BE2C (cell line): ENCODE measurements around the gene CDH4.

Source experiments
- DNase-seq: peaks from one replicate; pipeline ENCODE4 v3.0.0-alpha.2; 2020
- H3K27me3 ChIP-seq: fragments of 250-450 bp; sonication (Bioruptor Pico); 2 replicates; pipeline ENCODE4 v1.5.1; 2020; ENCODE audit warnings: mild to moderate bottlenecking
- H3K36me3 ChIP-seq: fragments of 250-450 bp; sonication (Bioruptor Pico); 2 replicates; pipeline ENCODE4 v1.5.1; 2020; ENCODE audit warnings: mild to moderate bottlenecking
- H3K4me1 ChIP-seq: fragments of 250-450 bp; sonication (Bioruptor Pico); 2 replicates; pipeline ENCODE4 v1.5.1; 2020
- H3K4me3 ChIP-seq: 2 replicates; pipeline ENCODE4 v1.5.1; 2011; ENCODE audit warnings: low read depth, low read length
- H3K9me3 ChIP-seq: fragments of 250-450 bp; sonication (Bioruptor Pico); 2 replicates; pipeline ENCODE4 v1.5.1; 2020
- TF ChIP-seq, protein P1 (sequence below): IDR thresholded peaks from 2 replicates; pipeline ENCODE4 v1.5.1; 2012; ENCODE audit warnings: mild to moderate bottlenecking, low read depth, low read length

CDH4 gene

DNA sequence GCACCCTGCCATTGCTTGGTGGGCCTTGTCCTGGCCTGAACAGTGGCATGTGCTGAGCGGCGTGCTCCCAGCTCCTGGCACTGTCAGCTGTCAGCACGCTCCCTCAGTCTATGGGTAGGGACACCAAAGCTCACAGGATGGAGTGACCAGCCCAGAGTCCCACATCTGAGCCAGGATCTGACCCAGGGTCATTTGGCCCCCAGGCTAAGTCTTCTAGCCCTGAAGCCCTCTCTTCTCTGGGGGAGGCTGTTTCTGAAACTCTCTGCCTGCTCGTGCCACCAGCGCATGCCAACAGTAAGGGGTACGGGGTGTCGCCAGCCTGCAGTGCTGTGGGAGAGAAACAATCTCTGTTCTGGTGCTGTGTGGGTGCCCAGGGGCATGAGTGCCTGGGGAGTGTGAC, 37.1 kb downstream of the CDH4 start:
- no peaks in the 10 kb centered on the region for H3K4me1 ChIP-seq
- H3K4me3 ChIP-seq, result no peak overlapping the region
- DNase-seq, result no peak
- H3K36me3 ChIP-seq, result no peaks in the 10 kb centered on the region
- no peaks in the 10 kb centered on the region for H3K27me3 ChIP-seq
- H3K9me3 ChIP-seq, result no peaks in the 10 kb centered on the region
- TF ChIP-seq, protein P1, sequence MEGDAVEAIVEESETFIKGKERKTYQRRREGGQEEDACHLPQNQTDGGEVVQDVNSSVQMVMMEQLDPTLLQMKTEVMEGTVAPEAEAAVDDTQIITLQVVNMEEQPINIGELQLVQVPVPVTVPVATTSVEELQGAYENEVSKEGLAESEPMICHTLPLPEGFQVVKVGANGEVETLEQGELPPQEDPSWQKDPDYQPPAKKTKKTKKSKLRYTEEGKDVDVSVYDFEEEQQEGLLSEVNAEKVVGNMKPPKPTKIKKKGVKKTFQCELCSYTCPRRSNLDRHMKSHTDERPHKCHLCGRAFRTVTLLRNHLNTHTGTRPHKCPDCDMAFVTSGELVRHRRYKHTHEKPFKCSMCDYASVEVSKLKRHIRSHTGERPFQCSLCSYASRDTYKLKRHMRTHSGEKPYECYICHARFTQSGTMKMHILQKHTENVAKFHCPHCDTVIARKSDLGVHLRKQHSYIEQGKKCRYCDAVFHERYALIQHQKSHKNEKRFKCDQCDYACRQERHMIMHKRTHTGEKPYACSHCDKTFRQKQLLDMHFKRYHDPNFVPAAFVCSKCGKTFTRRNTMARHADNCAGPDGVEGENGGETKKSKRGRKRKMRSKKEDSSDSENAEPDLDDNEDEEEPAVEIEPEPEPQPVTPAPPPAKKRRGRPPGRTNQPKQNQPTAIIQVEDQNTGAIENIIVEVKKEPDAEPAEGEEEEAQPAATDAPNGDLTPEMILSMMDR, result no peak

DNA sequence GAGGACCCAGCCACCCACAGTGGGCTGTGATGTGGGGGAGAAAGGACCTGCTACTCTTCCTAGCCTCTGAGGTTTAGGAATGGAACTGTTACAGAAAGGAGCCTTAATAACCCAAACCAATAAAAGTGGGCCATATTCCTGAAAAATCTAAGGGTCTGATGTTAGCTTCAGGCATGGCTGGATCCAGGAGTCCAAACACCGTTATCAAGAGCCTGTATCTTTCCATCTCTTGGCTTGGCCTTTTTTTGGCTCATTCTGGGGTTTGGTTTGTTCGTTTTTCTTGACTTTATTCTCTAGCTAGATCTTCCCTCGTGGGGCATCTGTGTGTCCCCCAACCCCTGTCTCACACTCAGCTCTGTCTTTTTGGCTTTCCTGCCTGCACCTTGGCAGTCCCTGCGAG, 38.7 kb downstream of the CDH4 start:
- Histone ChIP-seq H3K4me3 (no peak overlapping the region), H3K9me3 (no peaks in the 10 kb centered on the region), H3K36me3 (no peaks in the 10 kb centered on the region), H3K4me1 (no peaks in the 10 kb centered on the region), H3K27me3 (no peaks in the 10 kb centered on the region)
- DNase-seq, result no peak
- TF ChIP-seq, protein P1, result no peak

DNA sequence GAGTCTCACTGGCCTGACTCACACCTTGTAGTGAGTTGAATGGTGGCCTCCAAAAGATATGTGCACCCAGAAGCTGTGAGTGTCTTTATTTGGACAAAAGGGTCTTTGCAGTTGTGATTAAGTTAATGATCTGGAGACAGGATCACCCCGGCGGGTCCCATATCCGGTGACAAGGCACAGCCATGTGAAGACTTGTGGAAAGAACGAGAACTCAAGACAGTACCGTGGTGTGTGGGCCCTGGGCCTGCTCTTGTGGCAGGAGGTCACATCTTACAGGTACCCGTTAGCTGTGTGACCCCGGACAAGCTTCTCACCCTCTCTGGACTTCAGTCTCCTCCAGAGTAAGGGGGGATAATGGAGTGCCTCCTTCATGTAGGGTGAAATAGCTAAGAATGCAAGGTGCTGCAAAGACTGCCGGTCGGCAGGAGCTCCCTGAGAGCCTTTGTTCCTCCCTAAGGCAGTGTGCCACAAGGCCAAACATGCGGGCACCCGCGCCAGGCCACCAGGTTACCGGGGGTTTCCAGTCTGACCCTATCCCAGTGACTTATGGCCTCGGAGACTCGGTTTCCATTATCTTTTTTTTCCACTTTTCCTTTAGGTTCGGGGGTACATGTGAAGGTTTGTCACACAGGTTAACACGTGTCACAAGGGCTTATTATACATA, 39.2 kb downstream of the CDH4 start:
- DNase-seq, result no peak
- H3K4me3 ChIP-seq, result no peak overlapping the region
- H3K27me3 ChIP-seq, result no peaks in the 10 kb centered on the region
- no peaks in the 10 kb centered on the region for H3K4me1 ChIP-seq
- TF ChIP-seq, protein P1, result no peak
- H3K9me3 ChIP-seq, result no peaks in the 10 kb centered on the region
- H3K36me3 ChIP-seq, result no peaks in the 10 kb centered on the region

DNA sequence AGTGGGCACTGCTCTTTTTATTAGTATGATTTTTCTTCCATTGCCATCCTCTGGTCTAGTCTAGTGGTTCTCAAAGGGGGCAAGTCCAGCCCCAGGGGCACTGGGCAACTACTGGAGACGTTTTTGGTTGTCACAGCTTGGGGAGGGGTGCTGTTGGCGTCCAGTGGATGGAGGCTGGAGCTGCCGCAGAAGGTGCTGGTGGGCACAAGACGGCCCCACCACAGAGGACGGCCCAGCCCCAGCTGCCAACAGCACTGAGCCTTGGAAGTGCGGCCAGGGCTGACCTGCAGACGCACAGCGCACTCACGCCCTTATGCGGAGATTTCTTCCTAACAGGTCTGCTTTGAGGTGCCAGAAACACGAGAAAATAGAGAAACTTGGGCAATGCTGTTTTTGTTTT, 40.3 kb downstream of the CDH4 start:
- no peaks in the 10 kb centered on the region for H3K4me1 ChIP-seq
- no peak for DNase-seq
- TF ChIP-seq, protein P1, result no peak
- no peak overlapping the region for H3K4me3 ChIP-seq
- no peaks in the 10 kb centered on the region for H3K27me3 ChIP-seq
- no peaks in the 10 kb centered on the region for H3K36me3 ChIP-seq
- no peaks in the 10 kb centered on the region for H3K9me3 ChIP-seq

DNA sequence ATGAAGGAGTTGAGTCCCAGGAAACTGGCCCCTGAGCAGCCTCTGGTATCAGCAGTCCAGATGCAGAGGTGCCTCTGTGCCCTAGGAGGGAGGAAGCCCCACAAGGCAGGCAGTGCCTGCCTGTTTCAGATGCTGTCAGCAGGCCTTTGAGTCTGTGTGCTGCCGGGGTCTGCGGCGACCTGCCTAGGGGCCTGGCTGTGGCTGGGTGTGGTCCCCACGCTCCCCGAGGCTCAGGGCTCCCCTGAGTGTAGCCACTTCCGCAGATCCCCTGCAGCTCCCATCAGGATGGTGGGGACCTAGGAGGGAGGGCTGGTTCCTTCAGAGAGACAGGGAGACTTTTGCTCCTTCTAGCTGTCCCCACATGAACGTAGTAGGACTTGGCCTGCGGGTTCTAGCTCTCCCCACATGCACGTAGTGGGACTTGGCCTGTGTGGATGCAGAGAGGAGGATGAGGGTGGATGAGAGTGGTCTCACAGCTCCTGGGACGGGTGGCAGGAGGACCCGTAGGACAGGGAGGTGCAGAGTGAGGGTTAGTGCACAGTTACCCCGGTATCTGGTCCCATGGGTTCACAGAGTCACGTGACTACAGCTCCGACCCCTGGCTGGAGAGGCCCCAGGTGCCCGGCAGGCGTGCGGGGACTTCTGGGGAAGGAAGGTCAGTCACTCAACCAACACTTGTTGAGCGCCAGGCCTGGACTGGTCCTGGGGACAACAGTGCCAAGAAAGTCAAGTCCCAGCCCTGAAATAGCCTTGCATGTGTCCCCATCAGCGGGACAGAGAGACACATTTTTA, 41.0 kb downstream of the CDH4 start:
- H3K36me3 ChIP-seq, result no peaks in the 10 kb centered on the region
- TF ChIP-seq, protein P1, result no peak
- no peak for DNase-seq
- H3K9me3 ChIP-seq, result no peaks in the 10 kb centered on the region
- no peak overlapping the region for H3K4me3 ChIP-seq
- no peaks in the 10 kb centered on the region for H3K4me1 ChIP-seq
- no peaks in the 10 kb centered on the region for H3K27me3 ChIP-seq

DNA sequence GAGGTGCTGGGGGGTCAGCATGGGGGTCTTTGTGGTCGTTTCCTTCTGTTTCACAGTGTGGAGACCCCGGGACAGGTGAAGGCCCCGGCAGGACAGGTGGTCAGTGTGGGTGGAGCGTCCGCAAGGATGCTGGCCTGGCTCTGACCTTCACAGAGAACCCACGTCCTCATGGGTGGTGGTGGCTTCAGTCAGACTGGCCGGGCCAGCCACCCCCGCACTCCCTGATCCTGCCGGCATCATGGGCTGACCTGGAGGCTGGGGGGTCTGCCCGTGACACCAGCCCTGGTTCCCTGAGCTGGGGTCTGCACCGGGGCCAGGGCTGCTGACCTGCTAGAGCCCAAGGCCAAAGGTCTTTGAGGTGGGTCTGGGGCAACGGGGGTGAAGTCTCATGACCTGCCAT, 41.9 kb downstream of the CDH4 start:
- no peaks in the 10 kb centered on the region for H3K9me3 ChIP-seq
- TF ChIP-seq, protein P1, result no peak
- no peak for DNase-seq
- no peak overlapping the region for H3K4me3 ChIP-seq
- no peaks in the 10 kb centered on the region for H3K36me3 ChIP-seq
- H3K4me1 ChIP-seq, result no peaks in the 10 kb centered on the region
- H3K27me3 ChIP-seq, result no peaks in the 10 kb centered on the region
